GM23338 (cell line): Measurements from ENCODE around the gene SLC9A9. TPM values are rescaled to one million over a fixed set of nuclear protein-coding genes. Genes with fewer than 3 reads are reported as not detected.

Source experiments
- ATAC-seq: fragments of 200-7000 bp; cut with Tn5 transposase; 3 replicates; pipeline ENCODE4 v1.9.1; 2020
- DNase-seq: peaks from one replicate; pipeline ENCODE4 v3.0.0-alpha.2; 2015; ENCODE audit warnings: low spot score
- H2AFZ ChIP-seq: fragments of 200-600 bp; sonication (generic); 2 replicates; pipeline ENCODE4 v1.8.0; 2016; ENCODE audit warnings: antibody characterized with exemption, mild to moderate bottlenecking, moderate library complexity
- H3F3A ChIP-seq: fragments of 200-600 bp; sonication (generic); replicated peaks from 2 replicates; pipeline ENCODE4 v1.8.0; 2017; ENCODE audit warnings: antibody characterized with exemption, mixed run types, low read depth
- H3K27ac ChIP-seq: fragments of 200-600 bp; sonication (generic); 2 replicates; pipeline ENCODE4 v1.6.1; 2016; ENCODE audit warnings: low read depth
- H3K27me3 ChIP-seq: fragments of 200-600 bp; sonication (generic); 2 replicates; pipeline ENCODE4 v1.8.0; 2016; ENCODE audit warnings: mild to moderate bottlenecking, mixed run types, moderate library complexity; ENCODE audit not compliant: insufficient read depth
- H3K36me3 ChIP-seq: fragments of 200-600 bp; sonication (generic); 2 replicates; pipeline ENCODE4 v1.8.0; 2016; ENCODE audit warnings: mild to moderate bottlenecking; ENCODE audit not compliant: insufficient read depth
- H3K4me1 ChIP-seq: fragments of 200-600 bp; sonication (generic); 2 replicates; pipeline ENCODE4 v1.8.0; 2016; ENCODE audit warnings: mild to moderate bottlenecking, moderate library complexity; ENCODE audit not compliant: insufficient read depth
- H3K4me2 ChIP-seq: fragments of 200-600 bp; sonication (generic); 2 replicates; pipeline ENCODE4 v1.7.1; 2017; ENCODE audit warnings: mixed run types
- H3K4me3 ChIP-seq: fragments of 200-600 bp; sonication (generic); 2 replicates; pipeline ENCODE4 v1.6.1; 2016; ENCODE audit warnings: mixed run types
- H3K79me2 ChIP-seq: fragments of 200-600 bp; sonication (generic); replicated peaks from 2 replicates; pipeline ENCODE4 v1.8.0; 2017; ENCODE audit warnings: mild to moderate bottlenecking; ENCODE audit not compliant: insufficient read depth
- H3K9me2 ChIP-seq: fragments of 200-600 bp; sonication (generic); 2 replicates; pipeline ENCODE4 v1.8.0; 2017; ENCODE audit not compliant: insufficient read depth
- H4K20me1 ChIP-seq: fragments of 200-600 bp; sonication (generic); replicated peaks from 2 replicates; pipeline ENCODE4 v1.8.0; 2017; ENCODE audit warnings: mild to moderate bottlenecking; ENCODE audit not compliant: insufficient read depth
- H3K27ac Mint-ChIP-seq: 2 replicates; pipeline ENCODE4 v1.8.0; 2020; ENCODE audit warnings: inconsistent platforms, mild to moderate bottlenecking, moderate library complexity, mixed read lengths
- H3K27me3 Mint-ChIP-seq: 3 replicates; pipeline ENCODE4 v1.8.0; 2022; ENCODE audit warnings: low read depth, mild to moderate bottlenecking, moderate library complexity, mixed read lengths, inconsistent platforms; ENCODE audit not compliant: insufficient read depth, poor library complexity
- H3K36me3 Mint-ChIP-seq: 3 replicates; pipeline ENCODE4 v1.8.0; 2021; ENCODE audit warnings: low read depth, mild to moderate bottlenecking, inconsistent platforms, moderate library complexity, mixed read lengths
- H3K4me1 Mint-ChIP-seq: 3 replicates; pipeline ENCODE4 v1.8.0; 2020; ENCODE audit warnings: mild to moderate bottlenecking, inconsistent platforms, mixed read lengths
- H3K4me3 Mint-ChIP-seq: 3 replicates; pipeline ENCODE4 v1.8.0; 2021; ENCODE audit warnings: moderate library complexity, mild to moderate bottlenecking, inconsistent platforms, mixed read lengths
- H3K9me3 Mint-ChIP-seq: 3 replicates; pipeline ENCODE4 v1.8.0; 2020; ENCODE audit warnings: moderate library complexity, mild to moderate bottlenecking, inconsistent platforms, mixed read lengths
- CTCF ChIP-seq, 2 experiments: fragments of 200-600 bp in 1 of 2; sonication (generic) in 1 of 2; conservative IDR thresholded peaks; 2 replicates each; pipeline versions ENCODE4 v1.5.1 to v1.6.1; 2016 to 2017; ENCODE audit warnings: antibody characterized with exemption in 2 of 2, low read depth in 2 of 2, mild to moderate bottlenecking in 2 of 2, moderate library complexity in 1 of 2
- ETS1 ChIP-seq: IDR thresholded peaks from 2 replicates; pipeline ENCODE4 v1.6.1; 2016; ENCODE audit warnings: antibody characterized with exemption
- EZH2 ChIP-seq: fragments of 200-600 bp; sonication (generic); IDR thresholded peaks from one replicate; pipeline ENCODE4 v1.8.0; 2017; ENCODE audit warnings: antibody characterized with exemption, mild to moderate bottlenecking, low read depth; ENCODE audit not compliant: unreplicated experiment
- STAT1 ChIP-seq: IDR thresholded peaks from one replicate; pipeline ENCODE4 v1.6.1; 2016; ENCODE audit warnings: antibody characterized with exemption; ENCODE audit not compliant: unreplicated experiment
- ZNF331 ChIP-seq: fragments of 250-450 bp; sonication (Bioruptor Pico); IDR thresholded peaks from 2 replicates; pipeline ENCODE4 v1.5.0; 2020; ENCODE audit warnings: low read depth, mild to moderate bottlenecking, moderate library complexity
- ZNF462 ChIP-seq: fragments of 250-450 bp; sonication (Bioruptor Pico); IDR thresholded peaks from 2 replicates; pipeline ENCODE4 v1.5.0; 2020; ENCODE audit warnings: mild to moderate bottlenecking, moderate library complexity
- polyA plus RNA-seq: library from polyadenylated mRNA; unstranded; fragments of >200 nt; fragmentation: Nextera tagmentation; extraction: Ambion mirVana; gene quantifications from 2 replicates; pipeline ENCODE4 v1.2.1, GENCODE V29; 2016
- total RNA-seq: library from RNA; depleted of rRNA; stranded (reverse); fragments of >200 nt; shearing (Covaris generic); gene quantifications from 2 replicates; pipeline ENCODE4 v1.2.3, GENCODE V29; 2014

The SLC9A9 gene
- total and polyA plus RNA-seq, 2 experiments from 2014 or later: 1.3 to 1.6 TPM

- TF ChIP-seq ZNF462 (CRISPR knock-in tag): no peak
- no peak for TF ChIP-seq STAT1
Measured at GRCh38 chr3:143236226-143236964, 611.9 kb downstream of the SLC9A9 start (continued).

GRCh38 chr3:143235614-143236204, 612.6 kb downstream of the SLC9A9 start:
- H3K9me3 Mint-ChIP-seq: no peaks in the 10 kb centered on the region
- H3K27ac Mint-ChIP-seq: no peak overlapping the region
- Histone ChIP-seq H3K27ac (no peak overlapping the region), H3K9me2 (peaks cover 12% of the 10 kb centered on the region; the same call in 1 of the 2 replicates), H3K36me3 (no peaks in the 10 kb centered on the region), H3K4me3 (no peak overlapping the region), H3K4me2 (no peak overlapping the region), H3F3A (no peaks in the 10 kb centered on the region), H4K20me1 (no peaks in the 10 kb centered on the region; the same call in 1 of the 2 replicates), H2AFZ (no peak overlapping the region), H3K79me2 (no peaks in the 10 kb centered on the region), H3K27me3 (no peaks in the 10 kb centered on the region), H3K4me1 (no peaks in the 10 kb centered on the region)
- peaks cover 2% of the 10 kb centered on the region for H3K27me3 Mint-ChIP-seq
- H3K4me3 Mint-ChIP-seq: no peak overlapping the region
- DNase-seq: no peak
- no peaks in the 10 kb centered on the region for H3K36me3 Mint-ChIP-seq
- ATAC-seq: no peak
- peaks cover 2% of the 10 kb centered on the region; the same call in 1 of the 3 replicates for H3K4me1 Mint-ChIP-seq
- TF ChIP-seq ETS1: no peak
- TF ChIP-seq ZNF331 (CRISPR knock-in tag): no peak
- TF ChIP-seq STAT1: no peak
- no peak for TF ChIP-seq CTCF (conservative IDR thresholded peaks at IDR 0.05; ENCODE audit: low read depth in 2 of 2)
- TF ChIP-seq EZH2: no peak
